Liver (tissue), 9 donors: Measurements from ENCODE around the gene TCF12. TPM values are rescaled to one million over a fixed set of nuclear protein-coding genes. Genes with fewer than 3 reads are reported as not detected.

ENCODE experiments used
- DNase-seq: peaks from one replicate; pipeline ENCODE4 v3.0.0-alpha.2; 2017; ENCODE audit warnings: low spot score
- H3K27ac ChIP-seq, 2 donors: one replicate each; pipeline ENCODE4 v1.7.0; 2013; ENCODE audit warnings: inconsistent platforms in 2 of 2, low read length in 2 of 2, control low read depth in 1 of 2, low read depth in 1 of 2, mild to moderate bottlenecking in 1 of 2
- H3K27me3 ChIP-seq, 4 donors: one replicate each; pipeline versions ENCODE4 v1.6.1 to v1.7.0; 2013; ENCODE audit warnings: low read length in 3 of 4, inconsistent platforms in 1 of 4, mild to moderate bottlenecking in 1 of 4, moderate library complexity in 1 of 4; ENCODE audit not compliant: control insufficient read depth in 4 of 4, insufficient read depth in 4 of 4
- H3K36me3 ChIP-seq, 4 donors: one replicate each; pipeline versions ENCODE4 v1.6.1 to v1.7.0; 2013; ENCODE audit warnings: low read length in 3 of 4, mild to moderate bottlenecking in 3 of 4, low read depth in 1 of 4, moderate library complexity in 1 of 4; ENCODE audit not compliant: control insufficient read depth in 4 of 4, insufficient read depth in 3 of 4
- H3K4me1 ChIP-seq, 4 donors: one replicate each; pipeline versions ENCODE4 v1.6.1 to v1.7.0; 2013; ENCODE audit warnings: low read length in 3 of 4, mild to moderate bottlenecking in 3 of 4, moderate library complexity in 1 of 4; ENCODE audit not compliant: control insufficient read depth in 4 of 4, insufficient read depth in 4 of 4
- H3K4me3 ChIP-seq, 3 donors: one replicate each; pipeline versions ENCODE4 v1.6.1 to v1.7.0; 2013; ENCODE audit warnings: low read length in 3 of 3, control low read depth in 1 of 3, low read depth in 1 of 3, mild to moderate bottlenecking in 1 of 3
- H3K9ac ChIP-seq, 2 donors: one replicate each; pipeline ENCODE4 v1.7.0; 2013; ENCODE audit warnings: low read length in 2 of 2, mild to moderate bottlenecking in 2 of 2, moderate library complexity in 2 of 2, control low read depth in 1 of 2, low read depth in 1 of 2
- H3K9me3 ChIP-seq, 4 donors: one replicate each; pipeline versions ENCODE4 v1.6.1 to v1.7.0; 2013; ENCODE audit warnings: low read length in 3 of 4; ENCODE audit not compliant: control insufficient read depth in 4 of 4
- EGR1 ChIP-seq, 2 donors: IDR thresholded peaks; 2 replicates each; pipeline ENCODE4 v1.6.1; 2016 to 2018; ENCODE audit warnings: antibody characterized with exemption in 2 of 2, low read depth in 2 of 2
- FOXA1 ChIP-seq: IDR thresholded peaks from 2 replicates; pipeline ENCODE4 v1.6.1; 2016; ENCODE audit warnings: antibody characterized with exemption
- FOXA2 ChIP-seq: IDR thresholded peaks from 2 replicates; pipeline ENCODE4 v1.6.1; 2016; ENCODE audit warnings: antibody characterized with exemption
- GABPA ChIP-seq, 2 donors: IDR thresholded peaks in 1 of 2; conservative IDR thresholded peaks in 1 of 2; 2 replicates each; pipeline ENCODE4 v1.6.1; 2016; ENCODE audit warnings: antibody characterized with exemption in 2 of 2, mild to moderate bottlenecking in 1 of 2, moderate library complexity in 1 of 2
- HNF4A ChIP-seq, 2 donors: conservative IDR thresholded peaks; 2 replicates each; pipeline ENCODE4 v1.6.1; 2016; ENCODE audit warnings: antibody characterized with exemption in 2 of 2, mild to moderate bottlenecking in 2 of 2
- HNF4G ChIP-seq: IDR thresholded peaks from 2 replicates; pipeline ENCODE4 v1.6.1; 2016; ENCODE audit warnings: antibody characterized with exemption
- JUND ChIP-seq, 2 donors: IDR thresholded peaks; 2 replicates each; pipeline ENCODE4 v1.6.1; 2016; ENCODE audit warnings: antibody characterized with exemption in 2 of 2
- NR2F2 ChIP-seq: IDR thresholded peaks from 2 replicates; pipeline ENCODE4 v1.6.1; 2016; ENCODE audit warnings: antibody characterized with exemption
- RAD21 ChIP-seq, 2 donors: IDR thresholded peaks; 2 replicates each; pipeline ENCODE4 v1.6.1; 2016; ENCODE audit warnings: antibody characterized with exemption in 2 of 2, mild to moderate bottlenecking in 2 of 2
- RXRA ChIP-seq, 2 donors: IDR thresholded peaks; 2 replicates each; pipeline ENCODE4 v1.6.1; 2017 to 2018; ENCODE audit warnings: antibody characterized with exemption in 2 of 2, mild to moderate bottlenecking in 1 of 2
- SP1 ChIP-seq: IDR thresholded peaks from 2 replicates; pipeline ENCODE4 v1.6.1; 2018; ENCODE audit warnings: antibody characterized with exemption, mild to moderate bottlenecking
- TAF1 ChIP-seq: conservative IDR thresholded peaks from 2 replicates; pipeline ENCODE4 v1.6.1; 2016; ENCODE audit warnings: antibody characterized with exemption, mild to moderate bottlenecking
- YY1 ChIP-seq: IDR thresholded peaks from 2 replicates; pipeline ENCODE4 v1.6.1; 2016; ENCODE audit warnings: antibody characterized with exemption, mild to moderate bottlenecking
- WGBS: extraction: QIAGEN DNeasy Blood & Tissue Kit; methylation state at CpG from one replicate; pipeline ENCODE4 v1.1.7; 2013; 5-methylcytosine and 5-hydroxymethylcytosine counted together
- polyA plus RNA-seq, 2 donors: library from polyadenylated mRNA; stranded (reverse) in 1 of 2; unstranded in 1 of 2; fragments of 200-250 nt in 1 of 2; fragments of >200 nt in 1 of 2; fragmentation: Nextera tagmentation in 1 of 2; extraction: Ambion mirVana in 1 of 2; gene quantifications; one replicate each; pipeline versions ENCODE4 v1.2.1 to v1.2.3, GENCODE V29; 2013 to 2015
- total RNA-seq, 2 donors: library from RNA; depleted of rRNA; stranded (reverse); fragments of >200 nt; gene quantifications; one replicate each; pipeline ENCODE4 v1.2.3, GENCODE V29; 2014
- TF ChIP-seq, protein P1 (sequence below): IDR thresholded peaks from 2 replicates; pipeline ENCODE4 v1.6.1; 2016; ENCODE audit warnings: antibody characterized with exemption
- TF ChIP-seq, protein P2 (sequence below): IDR thresholded peaks from 2 replicates; pipeline ENCODE4 v1.6.1; 2016; ENCODE audit warnings: antibody characterized with exemption
- TF ChIP-seq, protein P3 (sequence below): fragments of 150-350 bp; IDR thresholded peaks from 2 replicates; pipeline ENCODE4 v1.5.1; 2017; ENCODE audit warnings: improper control_type of control experiment, low read depth, low read length; ENCODE audit not compliant: missing input control
- TF ChIP-seq, protein P4 (sequence below): IDR thresholded peaks from 2 replicates; pipeline ENCODE4 v1.6.1; 2016; ENCODE audit warnings: antibody characterized with exemption
- TF ChIP-seq, protein P5 (sequence below): IDR thresholded peaks from 2 replicates; pipeline ENCODE4 v1.6.1; 2016; ENCODE audit warnings: antibody characterized with exemption, mild to moderate bottlenecking
- donor health status: healthy.
- donor health status: healthy.
- donor health status: healthy.
- donor health status: healthy.
- donor health status: healthy.

The TCF12 gene
- total and polyA plus RNA-seq, 4 donors: 8.7 to 38.3 (median 22.3) TPM

DNA sequence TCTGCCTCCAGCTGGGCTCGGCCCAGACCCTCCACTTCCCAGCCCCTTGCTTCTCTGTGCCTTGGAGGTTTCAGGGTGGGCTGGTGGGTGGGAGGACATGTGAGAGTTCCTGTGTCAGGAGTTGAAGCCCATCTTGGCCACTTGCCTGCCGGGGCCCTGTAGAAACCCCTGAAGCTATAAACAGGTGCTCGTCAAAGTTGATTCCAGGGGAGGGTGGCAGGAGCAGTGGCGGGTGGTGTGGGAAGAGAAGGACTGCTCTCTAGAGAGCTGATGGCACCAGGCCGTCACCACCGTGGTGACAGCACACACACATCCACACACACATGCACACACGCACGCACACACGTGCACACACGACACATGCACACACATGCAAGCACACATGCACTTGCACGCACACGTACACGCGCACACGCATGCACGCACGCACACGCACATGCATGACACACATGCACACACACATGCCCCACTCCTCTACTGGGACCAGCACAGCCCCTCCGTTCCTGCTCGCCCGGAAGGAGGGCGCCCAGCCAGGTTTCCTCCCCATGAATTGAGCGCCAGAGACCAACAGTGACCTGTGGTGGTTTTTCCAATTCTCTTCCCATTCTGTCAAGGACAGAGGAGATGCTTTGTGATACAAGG is 401.6 kb downstream of the TCF12 start:
- no peaks in the 10 kb centered on the region for H3K27me3 ChIP-seq
- no peak overlapping the region for H3K9ac ChIP-seq
- no peak for DNase-seq
- no peak overlapping the region for H3K27ac ChIP-seq
- no peaks in the 10 kb centered on the region for H3K9me3 ChIP-seq
- no peaks in the 10 kb centered on the region for H3K36me3 ChIP-seq
- 94% methylated on average over 23 of the region's 23 CpGs for WGBS
- no peaks in the 10 kb centered on the region for H3K4me1 ChIP-seq
- H3K4me3 ChIP-seq: no peak overlapping the region
- TF ChIP-seq, protein P1, sequence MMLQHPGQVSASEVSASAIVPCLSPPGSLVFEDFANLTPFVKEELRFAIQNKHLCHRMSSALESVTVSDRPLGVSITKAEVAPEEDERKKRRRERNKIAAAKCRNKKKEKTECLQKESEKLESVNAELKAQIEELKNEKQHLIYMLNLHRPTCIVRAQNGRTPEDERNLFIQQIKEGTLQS: no peak
- TF ChIP-seq, protein P2, sequence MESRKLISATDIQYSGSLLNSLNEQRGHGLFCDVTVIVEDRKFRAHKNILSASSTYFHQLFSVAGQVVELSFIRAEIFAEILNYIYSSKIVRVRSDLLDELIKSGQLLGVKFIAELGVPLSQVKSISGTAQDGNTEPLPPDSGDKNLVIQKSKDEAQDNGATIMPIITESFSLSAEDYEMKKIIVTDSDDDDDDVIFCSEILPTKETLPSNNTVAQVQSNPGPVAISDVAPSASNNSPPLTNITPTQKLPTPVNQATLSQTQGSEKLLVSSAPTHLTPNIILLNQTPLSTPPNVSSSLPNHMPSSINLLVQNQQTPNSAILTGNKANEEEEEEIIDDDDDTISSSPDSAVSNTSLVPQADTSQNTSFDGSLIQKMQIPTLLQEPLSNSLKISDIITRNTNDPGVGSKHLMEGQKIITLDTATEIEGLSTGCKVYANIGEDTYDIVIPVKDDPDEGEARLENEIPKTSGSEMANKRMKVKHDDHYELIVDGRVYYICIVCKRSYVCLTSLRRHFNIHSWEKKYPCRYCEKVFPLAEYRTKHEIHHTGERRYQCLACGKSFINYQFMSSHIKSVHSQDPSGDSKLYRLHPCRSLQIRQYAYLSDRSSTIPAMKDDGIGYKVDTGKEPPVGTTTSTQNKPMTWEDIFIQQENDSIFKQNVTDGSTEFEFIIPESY: no peak
- TF ChIP-seq EGR1 (IDR thresholded peaks at IDR 0.05; ENCODE audit: low read depth in 2 of 2) (no peak), HNF4G (no peak), JUND (IDR thresholded peaks at IDR 0.05) (no peak), TAF1 (no peak), HNF4A (conservative IDR thresholded peaks at IDR 0.05) (no peak), RXRA (IDR thresholded peaks at IDR 0.05) (no peak)

DNA sequence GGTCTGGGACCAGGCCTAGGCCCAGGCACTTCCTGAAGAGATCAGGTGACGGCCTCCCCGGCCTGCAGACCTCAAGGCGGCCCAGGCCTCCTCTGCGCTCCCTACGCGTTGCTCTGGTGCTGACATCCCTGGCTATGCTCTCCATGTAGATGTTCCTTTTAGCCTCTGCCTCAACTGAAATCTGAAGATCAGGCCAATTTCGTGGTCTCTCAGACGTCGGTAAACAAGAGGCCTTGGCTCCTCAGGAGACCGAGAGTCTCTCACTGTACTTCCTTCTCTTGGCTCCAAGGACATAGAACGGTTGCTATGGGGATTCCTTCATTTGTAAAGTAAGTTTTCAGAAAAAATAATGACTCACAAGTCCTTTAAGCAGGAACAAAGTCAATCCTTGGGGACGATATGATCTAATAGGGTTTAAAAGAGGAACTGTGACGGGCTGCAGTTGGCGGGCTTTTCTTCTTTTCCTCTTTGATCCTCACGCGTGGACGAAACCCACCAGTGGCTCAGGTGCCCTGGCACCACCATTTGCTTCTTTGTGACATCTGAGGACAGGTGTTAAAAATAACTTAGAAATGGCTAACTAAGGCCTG is 402.3 kb downstream of the TCF12 start:
- no peak overlapping the region for H3K9ac ChIP-seq
- DNase-seq: no peak
- WGBS: 85% methylated on average over 17 of the region's 17 CpGs

More for the DNA sequence above, 402.3 kb downstream of the TCF12 start:
- Histone ChIP-seq H3K27ac (no peak overlapping the region), H3K4me3 (no peak overlapping the region), H3K27me3 (no peaks in the 10 kb centered on the region), H3K36me3 (no peaks in the 10 kb centered on the region), H3K4me1 (no peaks in the 10 kb centered on the region), H3K9me3 (no peaks in the 10 kb centered on the region)
- TF ChIP-seq NR2F2: no peak
- no peak for TF ChIP-seq YY1
- no peak for TF ChIP-seq JUND (IDR thresholded peaks at IDR 0.05)
- TF ChIP-seq FOXA2: no peak
- no peak for TF ChIP-seq RAD21 (IDR thresholded peaks at IDR 0.05)
- TF ChIP-seq, protein P2: no peak
- no peak for TF ChIP-seq SP1
- TF ChIP-seq, protein P1: no peak
- TF ChIP-seq, protein P3, sequence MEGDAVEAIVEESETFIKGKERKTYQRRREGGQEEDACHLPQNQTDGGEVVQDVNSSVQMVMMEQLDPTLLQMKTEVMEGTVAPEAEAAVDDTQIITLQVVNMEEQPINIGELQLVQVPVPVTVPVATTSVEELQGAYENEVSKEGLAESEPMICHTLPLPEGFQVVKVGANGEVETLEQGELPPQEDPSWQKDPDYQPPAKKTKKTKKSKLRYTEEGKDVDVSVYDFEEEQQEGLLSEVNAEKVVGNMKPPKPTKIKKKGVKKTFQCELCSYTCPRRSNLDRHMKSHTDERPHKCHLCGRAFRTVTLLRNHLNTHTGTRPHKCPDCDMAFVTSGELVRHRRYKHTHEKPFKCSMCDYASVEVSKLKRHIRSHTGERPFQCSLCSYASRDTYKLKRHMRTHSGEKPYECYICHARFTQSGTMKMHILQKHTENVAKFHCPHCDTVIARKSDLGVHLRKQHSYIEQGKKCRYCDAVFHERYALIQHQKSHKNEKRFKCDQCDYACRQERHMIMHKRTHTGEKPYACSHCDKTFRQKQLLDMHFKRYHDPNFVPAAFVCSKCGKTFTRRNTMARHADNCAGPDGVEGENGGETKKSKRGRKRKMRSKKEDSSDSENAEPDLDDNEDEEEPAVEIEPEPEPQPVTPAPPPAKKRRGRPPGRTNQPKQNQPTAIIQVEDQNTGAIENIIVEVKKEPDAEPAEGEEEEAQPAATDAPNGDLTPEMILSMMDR: no peak
- TF ChIP-seq HNF4A (conservative IDR thresholded peaks at IDR 0.05): no peak
- TF ChIP-seq, protein P4, sequence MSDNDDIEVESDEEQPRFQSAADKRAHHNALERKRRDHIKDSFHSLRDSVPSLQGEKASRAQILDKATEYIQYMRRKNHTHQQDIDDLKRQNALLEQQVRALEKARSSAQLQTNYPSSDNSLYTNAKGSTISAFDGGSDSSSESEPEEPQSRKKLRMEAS: no peak
- no peak for TF ChIP-seq TAF1
- no peak for TF ChIP-seq HNF4G
- TF ChIP-seq, protein P5, sequence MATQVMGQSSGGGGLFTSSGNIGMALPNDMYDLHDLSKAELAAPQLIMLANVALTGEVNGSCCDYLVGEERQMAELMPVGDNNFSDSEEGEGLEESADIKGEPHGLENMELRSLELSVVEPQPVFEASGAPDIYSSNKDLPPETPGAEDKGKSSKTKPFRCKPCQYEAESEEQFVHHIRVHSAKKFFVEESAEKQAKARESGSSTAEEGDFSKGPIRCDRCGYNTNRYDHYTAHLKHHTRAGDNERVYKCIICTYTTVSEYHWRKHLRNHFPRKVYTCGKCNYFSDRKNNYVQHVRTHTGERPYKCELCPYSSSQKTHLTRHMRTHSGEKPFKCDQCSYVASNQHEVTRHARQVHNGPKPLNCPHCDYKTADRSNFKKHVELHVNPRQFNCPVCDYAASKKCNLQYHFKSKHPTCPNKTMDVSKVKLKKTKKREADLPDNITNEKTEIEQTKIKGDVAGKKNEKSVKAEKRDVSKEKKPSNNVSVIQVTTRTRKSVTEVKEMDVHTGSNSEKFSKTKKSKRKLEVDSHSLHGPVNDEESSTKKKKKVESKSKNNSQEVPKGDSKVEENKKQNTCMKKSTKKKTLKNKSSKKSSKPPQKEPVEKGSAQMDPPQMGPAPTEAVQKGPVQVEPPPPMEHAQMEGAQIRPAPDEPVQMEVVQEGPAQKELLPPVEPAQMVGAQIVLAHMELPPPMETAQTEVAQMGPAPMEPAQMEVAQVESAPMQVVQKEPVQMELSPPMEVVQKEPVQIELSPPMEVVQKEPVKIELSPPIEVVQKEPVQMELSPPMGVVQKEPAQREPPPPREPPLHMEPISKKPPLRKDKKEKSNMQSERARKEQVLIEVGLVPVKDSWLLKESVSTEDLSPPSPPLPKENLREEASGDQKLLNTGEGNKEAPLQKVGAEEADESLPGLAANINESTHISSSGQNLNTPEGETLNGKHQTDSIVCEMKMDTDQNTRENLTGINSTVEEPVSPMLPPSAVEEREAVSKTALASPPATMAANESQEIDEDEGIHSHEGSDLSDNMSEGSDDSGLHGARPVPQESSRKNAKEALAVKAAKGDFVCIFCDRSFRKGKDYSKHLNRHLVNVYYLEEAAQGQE: no peak
- no peak for TF ChIP-seq GABPA (IDR thresholded peaks at IDR 0.05 in 1 of 2, conservative IDR thresholded peaks at IDR 0.05 in 1 of 2)
- no peak for TF ChIP-seq RXRA (IDR thresholded peaks at IDR 0.05)
- no peak for TF ChIP-seq FOXA1
- no peak for TF ChIP-seq EGR1 (IDR thresholded peaks at IDR 0.05; ENCODE audit: low read depth in 2 of 2)
